HL-60 (cell line): ENCODE results near the gene POLK.

Experiments used
- POLR2AphosphoS5 ChIP-seq: IDR thresholded peaks from 2 replicates; pipeline ENCODE4 v1.6.1; 2012; ENCODE audit warnings: low read depth
- SPI1 ChIP-seq: IDR thresholded peaks from 2 replicates; pipeline ENCODE4 v1.6.1; 2012; ENCODE audit warnings: low read depth, mild to moderate bottlenecking, borderline replicate concordance
- TF ChIP-seq, protein P1 (sequence below): IDR thresholded peaks from 2 replicates; pipeline ENCODE4 v1.6.1; 2012; ENCODE audit warnings: low read depth; ENCODE audit not compliant: insufficient replicate concordance
- TF ChIP-seq, protein P2 (sequence below): IDR thresholded peaks from one replicate; pipeline ENCODE4 v1.5.1; 2011; ENCODE audit warnings: low read length, control low read depth, inconsistent platforms; ENCODE audit not compliant: insufficient read depth

DNA sequence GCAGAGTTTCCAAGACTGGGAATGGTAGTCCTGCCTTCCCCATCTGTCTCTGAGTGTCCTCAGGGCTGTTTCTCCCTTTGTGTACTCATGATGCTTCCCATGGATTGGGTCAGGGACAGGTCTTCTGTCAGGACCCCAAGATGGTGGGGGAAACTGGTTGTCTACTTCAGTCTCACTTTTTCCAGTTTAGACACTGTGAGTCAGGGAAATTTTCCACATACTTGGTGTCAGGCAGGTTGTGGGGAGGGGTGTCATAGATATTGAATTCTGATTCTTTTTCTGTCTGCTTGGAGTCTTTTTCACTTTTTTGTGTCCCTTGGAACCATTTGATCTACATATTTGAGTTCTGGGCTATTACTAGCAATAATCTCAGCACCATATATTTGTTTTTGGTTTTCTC, 10.3 kb downstream of the POLK start:
- TF ChIP-seq, protein P1, sequence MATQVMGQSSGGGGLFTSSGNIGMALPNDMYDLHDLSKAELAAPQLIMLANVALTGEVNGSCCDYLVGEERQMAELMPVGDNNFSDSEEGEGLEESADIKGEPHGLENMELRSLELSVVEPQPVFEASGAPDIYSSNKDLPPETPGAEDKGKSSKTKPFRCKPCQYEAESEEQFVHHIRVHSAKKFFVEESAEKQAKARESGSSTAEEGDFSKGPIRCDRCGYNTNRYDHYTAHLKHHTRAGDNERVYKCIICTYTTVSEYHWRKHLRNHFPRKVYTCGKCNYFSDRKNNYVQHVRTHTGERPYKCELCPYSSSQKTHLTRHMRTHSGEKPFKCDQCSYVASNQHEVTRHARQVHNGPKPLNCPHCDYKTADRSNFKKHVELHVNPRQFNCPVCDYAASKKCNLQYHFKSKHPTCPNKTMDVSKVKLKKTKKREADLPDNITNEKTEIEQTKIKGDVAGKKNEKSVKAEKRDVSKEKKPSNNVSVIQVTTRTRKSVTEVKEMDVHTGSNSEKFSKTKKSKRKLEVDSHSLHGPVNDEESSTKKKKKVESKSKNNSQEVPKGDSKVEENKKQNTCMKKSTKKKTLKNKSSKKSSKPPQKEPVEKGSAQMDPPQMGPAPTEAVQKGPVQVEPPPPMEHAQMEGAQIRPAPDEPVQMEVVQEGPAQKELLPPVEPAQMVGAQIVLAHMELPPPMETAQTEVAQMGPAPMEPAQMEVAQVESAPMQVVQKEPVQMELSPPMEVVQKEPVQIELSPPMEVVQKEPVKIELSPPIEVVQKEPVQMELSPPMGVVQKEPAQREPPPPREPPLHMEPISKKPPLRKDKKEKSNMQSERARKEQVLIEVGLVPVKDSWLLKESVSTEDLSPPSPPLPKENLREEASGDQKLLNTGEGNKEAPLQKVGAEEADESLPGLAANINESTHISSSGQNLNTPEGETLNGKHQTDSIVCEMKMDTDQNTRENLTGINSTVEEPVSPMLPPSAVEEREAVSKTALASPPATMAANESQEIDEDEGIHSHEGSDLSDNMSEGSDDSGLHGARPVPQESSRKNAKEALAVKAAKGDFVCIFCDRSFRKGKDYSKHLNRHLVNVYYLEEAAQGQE, result no peak
- TF ChIP-seq, protein P2, sequence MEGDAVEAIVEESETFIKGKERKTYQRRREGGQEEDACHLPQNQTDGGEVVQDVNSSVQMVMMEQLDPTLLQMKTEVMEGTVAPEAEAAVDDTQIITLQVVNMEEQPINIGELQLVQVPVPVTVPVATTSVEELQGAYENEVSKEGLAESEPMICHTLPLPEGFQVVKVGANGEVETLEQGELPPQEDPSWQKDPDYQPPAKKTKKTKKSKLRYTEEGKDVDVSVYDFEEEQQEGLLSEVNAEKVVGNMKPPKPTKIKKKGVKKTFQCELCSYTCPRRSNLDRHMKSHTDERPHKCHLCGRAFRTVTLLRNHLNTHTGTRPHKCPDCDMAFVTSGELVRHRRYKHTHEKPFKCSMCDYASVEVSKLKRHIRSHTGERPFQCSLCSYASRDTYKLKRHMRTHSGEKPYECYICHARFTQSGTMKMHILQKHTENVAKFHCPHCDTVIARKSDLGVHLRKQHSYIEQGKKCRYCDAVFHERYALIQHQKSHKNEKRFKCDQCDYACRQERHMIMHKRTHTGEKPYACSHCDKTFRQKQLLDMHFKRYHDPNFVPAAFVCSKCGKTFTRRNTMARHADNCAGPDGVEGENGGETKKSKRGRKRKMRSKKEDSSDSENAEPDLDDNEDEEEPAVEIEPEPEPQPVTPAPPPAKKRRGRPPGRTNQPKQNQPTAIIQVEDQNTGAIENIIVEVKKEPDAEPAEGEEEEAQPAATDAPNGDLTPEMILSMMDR, result no peak
- TF ChIP-seq POLR2AphosphoS5, result no peak
- TF ChIP-seq SPI1, result no peak
